GM19452 (cell line): ENCODE measurements around the gene ADAM8.

Experiments
- ATAC-seq: cut with Tn5 transposase; IDR thresholded peaks from one replicate; pipeline ENCODE4 v1.9.1; 2021; ENCODE audit not compliant: unreplicated experiment

Gene ADAM8

DNA sequence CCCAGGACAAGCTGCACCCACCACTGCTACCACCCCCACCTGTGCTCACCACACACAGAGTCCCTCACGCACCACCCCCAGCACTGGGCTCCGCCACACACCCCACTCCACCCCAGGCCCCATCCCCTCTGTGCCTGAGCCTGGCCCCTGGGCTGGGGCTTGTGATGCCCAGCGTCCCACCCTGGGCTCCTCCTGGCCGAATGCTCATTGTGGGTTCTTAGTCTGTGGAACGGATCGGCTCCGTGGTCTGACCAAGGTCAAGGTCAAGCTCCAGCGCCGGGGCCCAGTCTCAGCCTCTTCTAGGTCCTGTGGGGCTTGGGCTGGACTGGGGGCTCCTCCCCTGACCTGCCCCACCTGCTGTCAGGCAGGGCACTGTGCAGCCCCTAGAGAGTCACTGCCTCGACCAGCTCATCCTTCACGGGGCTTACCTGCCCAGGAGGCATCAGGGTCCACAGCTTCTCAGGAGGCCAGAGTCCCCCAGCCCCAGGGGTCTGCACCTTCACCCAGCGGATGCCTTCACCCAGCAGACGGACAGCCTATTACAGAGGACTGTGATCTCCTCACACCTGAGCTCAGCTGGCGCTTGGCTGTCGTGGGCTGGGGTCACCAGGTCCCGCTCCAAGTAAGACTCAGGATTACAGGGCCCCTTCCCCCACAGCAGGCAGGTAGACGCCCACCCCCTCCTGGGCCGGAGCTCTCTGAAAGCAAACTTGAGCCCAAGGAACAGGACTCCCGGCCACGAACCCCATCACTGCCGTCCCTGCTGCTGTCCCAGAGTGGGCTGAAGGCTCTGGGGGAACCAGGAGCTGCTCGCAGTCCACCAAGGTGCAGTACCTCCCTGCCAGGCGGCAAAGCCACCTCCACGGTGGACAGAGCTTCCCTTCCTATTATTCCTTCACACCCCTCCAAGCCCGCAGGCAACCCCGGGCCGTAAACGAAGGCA lies 61.9 kb downstream of the ADAM8 start:
- ATAC-seq, result no peak

DNA sequence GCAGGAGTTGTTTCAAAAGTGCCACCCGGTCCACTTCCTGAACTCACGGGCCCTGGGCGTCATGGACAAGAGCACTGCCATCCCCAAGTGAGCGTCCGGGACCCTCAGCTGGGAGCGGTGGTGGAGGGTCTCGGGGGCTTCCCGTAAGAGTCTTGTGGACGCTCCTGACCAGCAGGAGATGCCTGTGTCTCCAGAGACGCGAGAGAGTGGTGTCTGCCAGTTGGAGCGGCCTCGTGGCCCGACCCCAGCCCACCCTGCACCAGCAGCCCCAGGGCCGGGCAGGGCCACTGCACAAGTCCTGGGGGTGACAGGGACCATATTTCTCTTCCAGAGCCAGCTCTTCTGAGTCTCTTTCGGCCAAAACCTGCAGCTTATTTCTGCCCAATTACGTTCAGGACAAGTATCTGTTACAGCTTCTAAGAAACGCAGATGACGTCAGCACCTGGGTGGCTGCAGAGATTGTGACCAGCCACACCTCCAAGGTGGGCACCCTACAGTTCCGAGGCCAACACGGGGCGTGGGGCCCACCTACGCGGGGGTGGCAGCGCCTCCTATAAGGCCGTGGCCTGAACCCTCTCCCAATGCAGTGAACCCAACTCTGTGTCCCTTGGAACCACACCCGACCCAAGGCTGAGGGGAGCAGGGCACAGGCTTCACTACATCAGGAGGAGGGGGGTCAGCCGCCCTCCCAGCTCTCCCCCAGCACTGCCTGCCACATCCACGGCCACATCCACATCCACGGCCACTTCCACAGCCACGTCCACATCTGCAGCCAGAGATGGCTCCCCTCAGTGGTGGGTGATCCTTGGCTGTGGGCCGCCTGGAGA lies 62.8 kb downstream of the ADAM8 start:
- ATAC-seq, result no peak

DNA sequence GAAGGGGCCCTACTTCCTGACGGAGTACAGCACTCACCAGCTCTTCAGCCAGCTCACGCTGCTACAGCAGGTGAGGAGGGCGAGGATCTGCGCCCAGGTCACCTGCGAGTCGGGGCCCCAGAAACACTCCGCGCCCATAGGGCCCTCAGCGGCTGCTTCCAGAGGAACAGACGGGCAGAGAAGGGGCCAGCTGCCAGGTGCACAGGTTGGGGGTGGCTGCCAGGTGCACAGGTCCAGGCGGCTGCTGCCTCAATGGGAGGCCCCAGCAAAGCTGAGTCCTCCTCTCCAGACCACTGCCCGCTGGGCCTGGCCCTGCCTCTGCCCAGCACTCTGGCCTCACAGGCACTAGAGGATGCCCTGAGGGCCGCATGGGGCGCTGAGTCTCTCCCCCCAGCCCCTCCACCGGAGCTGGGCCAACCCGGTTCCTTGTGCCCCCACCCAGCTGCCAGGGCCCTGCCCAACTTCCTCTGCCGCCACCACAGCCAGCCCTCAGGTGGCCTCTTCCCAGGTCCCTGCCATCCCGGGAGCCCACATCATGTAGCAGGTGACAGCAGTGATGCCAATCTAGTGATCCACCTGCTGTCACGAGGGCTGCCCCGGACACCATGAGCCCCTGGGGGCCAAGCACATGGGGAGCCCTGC lies 63.7 kb downstream of the ADAM8 start:
- ATAC-seq, result no peak
